ENCODE measurements around the gene PHACTR1. TPM values are rescaled to one million over a fixed set of nuclear protein-coding genes. Genes with fewer than 3 reads are reported as not detected.

PHACTR1 gene
- total and polyA plus RNA-seq, 2 donors (not counting 1 experiment from before 2014, with no cell fraction given), result 0.60 to 1.2 TPM

- no peak overlapping the region for H3K27ac ChIP-seq (ENCODE audit: insufficient read depth, low read length)
- no peak for TF ChIP-seq CTCF (conservative IDR thresholded peaks at IDR 0.05 in 1 of 2, IDR thresholded peaks at IDR 0.05 in 1 of 2; ENCODE audit: low read depth in 1 of 2, low read length in 2 of 2)
- TF ChIP-seq EZH2 (IDR thresholded peaks at IDR 0.05; ENCODE audit: low read length, missing control alignments), result no peak
- H3K4me2 ChIP-seq (ENCODE audit: extremely low read depth, insufficient read depth, low read length), result no peak overlapping the region
Measured at GRCh38 chr6:13222048-13222447, 505.5 kb downstream of the PHACTR1 start.

GRCh38 chr6:13226071-13226470, 509.5 kb downstream of the PHACTR1 start:
- Histone ChIP-seq H2AFZ (ENCODE audit: low read length) (no peak overlapping the region), H3K27ac (ENCODE audit: insufficient read depth, low read length) (no peak overlapping the region)

More at GRCh38 chr6:13222048-13222447, 505.5 kb downstream of the PHACTR1 start:
- no peak overlapping the region for H3K4me3 ChIP-seq (replicated peaks in 1 of 4; ENCODE audit: control extremely low read depth in 1 of 4, insufficient read depth in 1 of 4, low read depth in 3 of 4, low read length in 4 of 4)
- no peaks in the 10 kb centered on the region for H3K79me2 ChIP-seq (ENCODE audit: control insufficient read depth, insufficient read depth, low read length)
- no peaks in the 10 kb centered on the region for H4K20me1 ChIP-seq (ENCODE audit: control insufficient read depth, extremely low read depth, insufficient read depth, low read length)
- DNase-seq (ENCODE audit: low read depth in 2 of 2), result no peak
- no peaks in the 10 kb centered on the region for H3K4me1 ChIP-seq (ENCODE audit: control insufficient read depth, extremely low read depth, insufficient read depth, low read length)
- H2AFZ ChIP-seq (ENCODE audit: low read length), result no peak overlapping the region
- no peak overlapping the region for H3K9ac ChIP-seq (ENCODE audit: insufficient read depth, low read length)
- H3K27me3 ChIP-seq (ENCODE audit: control insufficient read depth, insufficient read depth, low read length), result no peaks in the 10 kb centered on the region
- no peaks in the 10 kb centered on the region for H3K9me3 ChIP-seq (ENCODE audit: control insufficient read depth, insufficient read depth, low read depth, low read length)
- H3K36me3 ChIP-seq (ENCODE audit: control insufficient read depth, insufficient read depth, low read length), result no peaks in the 10 kb centered on the region

More at GRCh38 chr6:13226071-13226470, 509.5 kb downstream of the PHACTR1 start:
- no peaks in the 10 kb centered on the region for H4K20me1 ChIP-seq (ENCODE audit: control insufficient read depth, extremely low read depth, insufficient read depth, low read length)
- H3K9me3 ChIP-seq (ENCODE audit: control insufficient read depth, insufficient read depth, low read depth, low read length), result no peaks in the 10 kb centered on the region
- H3K4me3 ChIP-seq (replicated peaks in 1 of 4; ENCODE audit: control extremely low read depth in 1 of 4, insufficient read depth in 1 of 4, low read depth in 3 of 4, low read length in 4 of 4), result no peak overlapping the region
- no peaks in the 10 kb centered on the region for H3K79me2 ChIP-seq (ENCODE audit: control insufficient read depth, insufficient read depth, low read length)
- TF ChIP-seq EZH2 (IDR thresholded peaks at IDR 0.05; ENCODE audit: low read length, missing control alignments), result no peak
- no peak for TF ChIP-seq CTCF (conservative IDR thresholded peaks at IDR 0.05 in 1 of 2, IDR thresholded peaks at IDR 0.05 in 1 of 2; ENCODE audit: low read depth in 1 of 2, low read length in 2 of 2)
- no peaks in the 10 kb centered on the region for H3K27me3 ChIP-seq (ENCODE audit: control insufficient read depth, insufficient read depth, low read length)
- H3K9ac ChIP-seq (ENCODE audit: insufficient read depth, low read length), result no peak overlapping the region
- no peak for DNase-seq (ENCODE audit: low read depth in 2 of 2)
- H3K4me1 ChIP-seq (ENCODE audit: control insufficient read depth, extremely low read depth, insufficient read depth, low read length), result no peaks in the 10 kb centered on the region
- no peak overlapping the region for H3K4me2 ChIP-seq (ENCODE audit: extremely low read depth, insufficient read depth, low read length)
- H3K36me3 ChIP-seq (ENCODE audit: control insufficient read depth, insufficient read depth, low read length), result no peaks in the 10 kb centered on the region

Measured in fibroblast of lung (primary cell).